Measurements from ENCODE around the gene AFM.

DNA sequence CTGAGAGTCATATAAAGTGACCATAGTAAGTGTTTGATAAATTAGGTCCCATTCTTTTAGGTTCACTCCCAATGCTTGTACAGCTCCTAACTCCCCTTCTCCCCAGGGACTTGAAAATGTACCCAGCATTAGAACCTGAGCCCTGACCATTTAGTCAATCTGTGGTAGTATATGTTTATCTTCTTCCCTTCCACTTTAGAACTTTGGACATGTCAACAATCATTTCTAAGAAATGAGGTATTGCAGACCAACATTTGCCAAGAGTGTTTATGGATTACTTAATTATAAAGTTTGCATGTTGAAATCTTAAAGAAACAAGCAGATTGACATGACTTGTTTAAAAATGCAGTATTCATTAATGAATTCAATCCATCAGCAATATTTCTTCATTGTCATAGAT is 26.0 kb downstream of the AFM start:
- TF ChIP-seq, protein P1, sequence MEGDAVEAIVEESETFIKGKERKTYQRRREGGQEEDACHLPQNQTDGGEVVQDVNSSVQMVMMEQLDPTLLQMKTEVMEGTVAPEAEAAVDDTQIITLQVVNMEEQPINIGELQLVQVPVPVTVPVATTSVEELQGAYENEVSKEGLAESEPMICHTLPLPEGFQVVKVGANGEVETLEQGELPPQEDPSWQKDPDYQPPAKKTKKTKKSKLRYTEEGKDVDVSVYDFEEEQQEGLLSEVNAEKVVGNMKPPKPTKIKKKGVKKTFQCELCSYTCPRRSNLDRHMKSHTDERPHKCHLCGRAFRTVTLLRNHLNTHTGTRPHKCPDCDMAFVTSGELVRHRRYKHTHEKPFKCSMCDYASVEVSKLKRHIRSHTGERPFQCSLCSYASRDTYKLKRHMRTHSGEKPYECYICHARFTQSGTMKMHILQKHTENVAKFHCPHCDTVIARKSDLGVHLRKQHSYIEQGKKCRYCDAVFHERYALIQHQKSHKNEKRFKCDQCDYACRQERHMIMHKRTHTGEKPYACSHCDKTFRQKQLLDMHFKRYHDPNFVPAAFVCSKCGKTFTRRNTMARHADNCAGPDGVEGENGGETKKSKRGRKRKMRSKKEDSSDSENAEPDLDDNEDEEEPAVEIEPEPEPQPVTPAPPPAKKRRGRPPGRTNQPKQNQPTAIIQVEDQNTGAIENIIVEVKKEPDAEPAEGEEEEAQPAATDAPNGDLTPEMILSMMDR (IDR thresholded peaks at IDR 0.05 in 4 of 5, conservative IDR thresholded peaks at IDR 0.05 in 1 of 5), result no peak
- no peak for TF ChIP-seq POLR2A (IDR thresholded peaks at IDR 0.05)
